Iris pigment epithelial cell (primary cell): ENCODE measurements around the gene KRTAP21-3.
"Not testable (repeated sequence)": the region's sequence is repeated elsewhere in the genome, so short reads cannot be mapped to it uniquely, and the experiment has no call there.

Experiments
- DNase-seq: peaks from one replicate; pipeline ENCODE4 v3.0.0-alpha.2; 2011; ENCODE audit warnings: low read depth

The KRTAP21-3 gene, protein sequence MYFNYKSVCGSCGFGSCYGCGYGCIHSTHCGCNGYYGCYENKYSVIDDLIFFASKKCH

DNA sequence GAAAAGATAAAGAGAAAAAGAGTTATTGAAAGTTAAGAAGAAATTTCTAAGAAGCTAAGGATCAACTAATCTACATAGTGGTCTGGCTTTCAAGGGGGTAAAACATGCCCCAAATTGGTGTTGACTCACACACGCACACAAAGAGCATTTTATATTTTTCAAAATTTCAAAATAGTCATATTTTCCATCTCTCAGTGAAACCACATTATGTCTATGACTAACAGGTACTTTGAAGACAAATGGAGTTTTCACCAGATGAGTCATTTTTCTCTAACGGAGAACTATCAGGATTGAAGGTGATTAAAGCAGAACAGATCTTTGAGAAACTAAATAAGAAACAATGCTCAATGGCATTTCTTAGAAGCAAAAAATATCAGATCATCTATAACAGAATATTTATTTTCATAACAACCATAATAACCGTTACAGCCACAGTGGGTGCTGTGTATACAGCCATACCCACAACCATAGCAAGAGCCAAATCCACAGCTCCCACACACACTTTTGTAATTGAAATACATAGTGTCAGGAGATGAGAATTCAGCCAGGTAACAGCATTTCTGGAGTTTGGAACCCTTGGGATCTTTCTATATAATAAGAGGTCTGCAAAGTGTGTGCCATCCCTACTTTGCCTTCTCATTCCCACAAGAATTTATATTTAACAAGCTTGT is at the start of gene KRTAP21-3:
Gene KRTAP21-3 (minus strand): TSS at position 539 of the 671 bp plus-strand sequence. CDS start 18 bp downstream, at position 521.
- peak; percentile 31 for DNase-seq

DNA sequence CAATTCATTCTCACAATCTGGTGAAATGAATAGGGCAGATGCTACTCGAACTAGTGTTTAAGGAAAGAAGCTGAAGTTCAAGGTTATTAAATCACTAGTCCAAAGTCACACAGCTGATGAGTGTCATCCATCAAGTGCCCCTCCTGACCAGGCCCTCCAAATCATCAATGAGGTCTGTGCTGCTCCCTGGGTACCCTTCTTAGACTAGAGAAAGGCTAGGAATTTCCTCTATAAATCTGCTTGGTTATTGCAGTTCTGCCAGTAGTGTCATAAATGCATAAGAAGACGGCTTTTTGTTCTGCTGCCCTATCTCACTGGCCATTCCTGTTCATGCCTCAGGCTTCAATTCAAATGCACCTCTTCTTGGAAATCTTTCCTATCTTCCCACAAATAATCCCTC is 42.2 kb upstream of the KRTAP21-3 start:
- no peak for DNase-seq

DNA sequence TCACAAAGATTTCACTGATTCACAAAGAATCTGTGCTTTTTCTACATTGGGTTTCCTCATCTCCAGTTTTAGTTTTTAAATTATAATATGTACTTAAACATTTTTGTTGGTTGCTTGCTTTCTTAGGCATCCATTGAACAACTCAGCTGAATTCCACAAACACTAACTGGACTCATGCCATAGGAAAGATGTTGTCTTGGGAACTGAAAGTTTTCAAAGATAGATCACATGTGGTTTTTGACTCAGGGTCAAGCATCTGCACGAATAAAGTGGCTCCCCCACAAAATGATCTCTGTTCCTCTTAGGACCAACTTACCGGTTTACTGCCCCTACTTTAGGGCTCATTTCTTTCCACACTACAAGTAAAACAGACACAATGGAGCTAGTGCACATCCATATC is 39.7 kb upstream of the KRTAP21-3 start:
- DNase-seq = no peak

DNA sequence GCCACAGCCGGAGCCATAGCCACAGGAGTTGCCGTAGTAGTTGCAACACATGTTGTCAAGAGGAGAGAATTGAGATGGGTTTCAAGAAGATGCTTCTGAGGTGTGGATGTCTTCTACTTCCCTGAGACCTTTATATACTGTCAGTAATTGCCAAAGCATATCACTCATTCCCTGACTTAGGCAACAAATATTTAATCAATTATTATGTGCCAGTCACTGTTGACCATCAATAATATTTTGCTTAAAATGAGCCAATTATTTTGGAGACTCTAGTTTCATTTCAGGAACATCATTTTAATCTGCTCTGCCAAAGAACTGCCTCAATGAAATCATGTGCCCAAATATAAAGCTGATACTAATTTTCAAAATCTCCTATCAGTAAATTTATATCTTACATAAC is 36.8 kb upstream of the KRTAP21-3 start, which contains the start of gene KRTAP21-1:
Gene KRTAP21-1 (minus strand): TSS at position 101 of the 400 bp plus-strand sequence. CDS start 50 bp downstream, at position 51.
- not testable (repeated sequence) for DNase-seq

DNA sequence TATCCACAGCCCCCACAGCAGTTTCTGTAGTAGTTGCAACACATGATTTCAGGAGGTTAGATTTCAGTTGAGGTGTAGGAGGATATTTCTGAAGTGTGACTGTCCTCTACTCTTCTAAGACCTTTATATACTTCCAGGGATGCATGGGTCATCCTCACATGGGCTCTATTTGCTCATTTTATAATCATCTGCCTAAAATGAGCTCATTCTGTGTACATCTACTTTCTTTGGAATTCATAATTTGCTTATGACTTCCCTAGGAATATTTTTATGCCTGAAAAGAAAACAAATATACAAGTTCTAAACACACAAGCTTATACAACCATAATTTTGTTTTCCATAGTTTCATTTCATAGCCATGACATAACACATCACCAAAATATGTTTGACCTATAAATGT is 28.6 kb upstream of the KRTAP21-3 start, which contains the start of gene KRTAP21-2:
Gene KRTAP21-2 (minus strand): TSS at position 101 of the 400 bp plus-strand sequence. CDS start 57 bp downstream, at position 44.
- DNase-seq = no peak

DNA sequence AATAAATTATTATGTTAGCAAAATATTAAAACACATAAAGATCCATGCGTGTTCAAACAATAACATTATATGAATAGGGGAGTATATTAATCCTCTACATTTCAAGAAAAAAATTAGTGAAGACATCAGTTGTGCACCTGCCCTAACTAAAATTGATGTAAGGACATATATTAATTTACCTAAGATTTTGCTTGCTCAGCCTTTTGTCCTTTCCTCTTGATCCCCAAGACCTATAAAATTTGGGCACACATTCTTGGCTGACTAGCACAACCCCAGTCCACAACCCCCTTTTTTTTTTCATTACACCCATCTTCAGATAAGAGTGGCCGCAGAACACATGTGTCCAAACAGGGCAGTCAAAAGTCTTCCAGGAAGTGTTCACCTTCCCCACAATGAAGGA is 21.9 kb upstream of the KRTAP21-3 start:
- no peak for DNase-seq

DNA sequence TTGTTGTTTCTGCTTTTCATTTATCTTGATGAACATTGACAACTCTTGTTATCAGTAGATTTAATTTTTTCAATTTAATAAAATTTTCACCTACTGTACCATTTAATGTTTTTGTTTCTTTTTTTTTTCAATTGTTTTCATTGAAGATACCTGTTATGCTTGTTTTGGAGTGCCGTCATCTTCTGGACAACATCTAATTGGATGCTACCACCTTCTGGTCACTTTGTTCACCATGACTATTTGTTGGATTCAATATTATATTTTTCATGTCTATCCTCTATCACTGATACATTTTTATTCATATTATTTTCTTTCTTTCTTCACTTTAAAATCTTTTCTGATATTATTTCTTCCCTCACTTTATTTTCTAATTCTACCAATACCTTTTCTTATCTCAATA is 14.4 kb upstream of the KRTAP21-3 start:
- no peak for DNase-seq

DNA sequence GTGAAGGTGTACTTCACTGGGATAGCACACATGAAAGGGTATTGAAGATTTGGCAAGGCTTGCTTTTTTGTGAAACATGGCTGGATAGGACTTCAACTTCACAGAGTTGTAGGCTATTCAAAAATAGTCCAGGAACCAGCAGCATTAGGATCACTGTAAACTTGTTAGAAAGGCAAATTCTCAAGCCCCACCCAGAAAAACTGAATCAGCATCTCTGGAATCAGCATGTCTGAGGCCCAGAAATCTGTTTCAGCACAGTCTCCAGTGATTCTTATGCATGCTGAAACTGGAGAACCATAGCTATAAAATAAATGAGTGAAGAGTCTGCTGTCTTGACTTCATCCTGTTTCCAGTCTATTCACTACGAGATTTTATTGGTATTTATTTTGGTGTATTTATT is 8.1 kb upstream of the KRTAP21-3 start:
- DNase-seq = no peak

DNA sequence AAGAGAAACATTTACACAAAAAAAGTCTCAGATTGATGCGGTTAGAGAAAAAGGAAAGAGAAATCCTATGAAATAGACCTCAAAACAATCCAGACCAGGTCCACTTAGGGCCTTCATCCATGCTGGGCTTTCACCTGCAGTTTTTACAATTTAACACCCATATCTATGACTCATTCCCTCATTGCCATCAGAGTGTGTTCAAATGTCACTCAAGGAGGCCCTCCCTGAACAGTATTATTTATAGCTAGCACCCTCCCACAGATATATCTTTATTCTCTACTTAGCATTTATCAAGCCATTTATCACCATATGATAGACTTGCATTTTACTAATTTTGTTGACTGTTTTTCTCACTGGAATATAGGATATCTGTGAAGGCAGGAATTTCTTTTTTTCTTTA is 824 bp upstream of the KRTAP21-3 start:
- DNase-seq = no peak

DNA sequence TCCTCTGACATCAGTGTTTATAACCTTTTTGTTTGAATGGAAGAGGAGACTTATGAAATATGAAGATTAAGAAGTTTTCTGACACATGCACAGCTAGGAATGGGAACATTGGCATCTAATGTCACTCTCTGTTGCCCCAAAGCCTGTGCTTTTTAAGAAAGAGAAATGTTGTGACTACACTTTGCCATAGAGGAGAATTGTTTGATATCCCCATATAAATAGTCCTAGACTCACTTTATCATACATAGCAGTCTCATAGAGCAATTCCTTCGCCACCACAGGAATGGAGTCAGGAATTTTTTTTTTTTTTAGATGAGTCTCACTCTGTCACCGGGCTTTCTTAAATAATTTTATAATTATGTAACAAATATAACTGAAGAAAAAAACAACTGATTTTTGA is 1.5 kb downstream of the KRTAP21-3 start:
- peak; percentile 0 for DNase-seq

DNA sequence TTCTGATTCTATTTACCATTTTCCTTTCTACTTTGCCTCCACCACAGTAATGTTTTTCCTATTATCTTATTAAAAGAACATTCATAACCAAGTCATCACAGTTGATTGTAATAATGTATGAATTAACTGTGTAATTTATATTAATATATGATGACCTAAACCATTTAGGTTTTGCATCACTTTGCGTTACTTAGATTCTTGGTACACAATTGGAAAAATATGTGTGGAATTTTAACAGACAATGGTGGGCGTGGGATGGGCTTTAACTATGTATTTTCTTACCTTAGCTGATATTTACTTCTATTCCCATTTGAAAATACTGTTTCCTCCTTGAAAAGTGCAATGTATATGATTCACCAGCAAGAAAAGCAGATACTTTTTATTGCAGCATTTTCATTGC is 3.6 kb downstream of the KRTAP21-3 start:
- no peak for DNase-seq

DNA sequence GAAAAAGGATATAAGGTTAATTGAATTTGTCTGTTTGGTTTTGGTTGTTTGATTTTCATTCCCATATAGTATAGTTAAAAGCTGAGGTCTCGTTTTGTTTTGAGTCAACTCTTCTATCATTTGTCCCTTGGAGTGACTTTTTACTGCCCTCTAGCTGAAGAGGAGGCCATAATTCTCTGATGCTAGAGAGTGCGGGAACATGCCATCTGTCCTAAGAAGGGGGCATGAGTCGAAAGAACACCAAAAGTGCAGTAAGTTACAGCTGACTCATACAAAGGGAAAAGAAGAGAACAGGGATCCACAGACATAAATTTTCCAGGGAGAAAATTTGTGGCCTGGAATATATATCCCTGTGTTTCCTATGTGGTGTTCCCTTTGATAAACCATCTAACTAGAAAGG is 4.1 kb downstream of the KRTAP21-3 start:
- no peak for DNase-seq

DNA sequence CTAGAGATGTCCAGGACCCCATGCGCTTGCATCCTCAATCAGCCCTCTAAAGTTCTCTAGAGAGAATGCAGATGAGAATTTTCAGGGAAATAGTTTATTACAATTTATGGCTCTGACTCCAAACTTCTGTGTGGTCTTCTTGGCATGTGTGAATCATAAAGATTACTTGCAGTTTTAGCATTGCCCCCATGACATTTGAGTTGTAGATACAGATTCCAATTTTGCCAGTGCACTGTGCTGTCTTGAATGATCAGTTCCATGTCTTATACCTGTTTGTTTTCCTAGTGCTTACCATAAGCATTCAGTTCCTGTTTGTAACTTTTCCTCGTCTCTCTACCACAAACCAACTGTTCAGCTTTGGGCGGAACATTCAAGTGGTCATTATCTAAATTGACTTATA is 4.8 kb downstream of the KRTAP21-3 start:
- no peak for DNase-seq

DNA sequence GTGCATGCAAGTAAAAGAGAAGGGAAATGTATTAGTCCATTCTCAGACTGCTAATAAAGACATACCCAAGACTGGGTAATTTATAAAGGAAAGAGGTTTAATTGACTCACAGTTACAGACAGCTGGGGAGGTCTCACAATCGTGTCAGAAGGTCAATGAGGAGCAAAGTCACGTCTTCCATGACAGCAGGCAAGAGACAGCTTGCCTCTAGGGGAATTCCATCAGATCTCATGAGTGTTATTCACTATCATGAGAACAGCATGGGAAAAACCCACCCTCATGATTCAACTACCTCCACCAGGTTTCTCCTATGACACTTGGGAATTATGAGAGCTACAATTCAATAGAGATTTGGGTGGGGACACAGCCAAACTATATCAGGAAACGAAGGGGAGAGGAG is 8.1 kb downstream of the KRTAP21-3 start:
- DNase-seq = no peak

DNA sequence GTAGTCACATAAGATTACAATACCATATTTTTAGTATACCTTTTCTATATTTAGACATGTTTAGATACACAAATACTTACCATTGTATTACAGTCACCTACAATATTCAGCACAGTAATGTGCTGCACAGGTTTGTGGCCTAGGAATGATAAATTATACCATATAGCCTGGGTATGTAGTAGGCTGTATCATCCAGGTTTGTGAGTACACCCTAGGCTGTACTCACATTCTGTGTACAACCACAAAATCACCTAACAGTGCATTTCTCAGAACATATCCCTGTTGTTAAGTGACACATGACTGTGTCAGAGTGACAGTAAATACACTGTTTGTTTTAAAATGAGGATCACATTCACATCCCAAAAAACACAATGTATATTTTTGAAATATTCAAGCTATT is 11.2 kb downstream of the KRTAP21-3 start:
- no peak for DNase-seq

DNA sequence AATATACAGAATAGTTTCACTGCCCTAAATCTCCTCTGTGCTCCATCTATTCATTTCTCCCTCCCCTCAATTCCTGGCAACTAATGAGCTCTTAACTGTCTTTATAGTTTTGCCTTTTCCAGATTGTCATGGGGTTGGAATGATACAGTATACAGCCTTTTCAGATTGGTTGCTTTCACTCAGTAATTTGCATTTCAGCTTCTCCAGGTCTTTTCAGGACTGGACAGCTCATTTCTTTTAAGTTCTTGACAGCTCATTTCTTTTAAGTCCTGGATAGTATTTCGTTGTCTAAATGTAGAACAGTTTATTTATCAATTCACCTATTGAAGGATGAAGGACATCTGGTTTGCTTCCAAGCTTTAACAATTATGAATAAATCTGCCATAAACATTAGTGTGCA is 22.6 kb downstream of the KRTAP21-3 start:
- no peak for DNase-seq

DNA sequence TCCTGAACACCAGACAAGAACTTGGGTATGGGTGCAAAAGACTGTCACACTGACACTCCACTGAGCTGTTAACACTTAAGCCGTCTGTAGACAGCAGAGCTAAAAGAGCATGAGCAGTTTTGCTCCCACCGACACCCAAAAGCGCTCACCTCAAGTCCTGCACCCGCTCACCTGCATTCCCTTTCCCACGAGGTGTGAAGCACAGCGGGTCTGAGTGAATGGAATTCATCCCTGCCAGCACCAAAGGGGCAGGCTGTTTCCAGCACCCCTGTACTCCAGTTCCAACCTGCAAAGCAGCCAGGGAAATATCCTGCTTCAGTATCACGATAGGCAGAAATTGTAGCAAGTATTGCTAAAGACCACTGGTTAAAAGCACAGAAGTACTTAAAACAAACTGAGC is 28.8 kb downstream of the KRTAP21-3 start:
- no peak for DNase-seq

DNA sequence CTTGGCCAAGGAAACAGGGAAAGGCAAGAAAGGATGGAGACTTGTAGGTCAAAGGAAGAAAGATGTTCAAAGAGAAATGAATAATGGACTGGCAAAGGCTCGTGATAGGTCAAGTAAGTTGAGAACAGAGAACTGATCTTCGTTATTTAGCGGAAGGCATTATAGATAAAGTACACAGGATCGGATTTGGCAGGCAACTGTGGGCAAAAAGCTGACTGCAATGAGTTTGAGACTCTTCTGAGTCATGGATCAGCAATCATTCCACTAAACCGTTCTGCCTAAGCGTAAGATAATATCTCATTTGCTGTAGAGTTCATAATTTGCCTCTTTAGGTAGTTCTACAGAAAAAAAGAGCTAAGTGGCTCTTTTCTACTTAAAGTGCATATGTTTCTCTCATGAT is 34.1 kb downstream of the KRTAP21-3 start:
- DNase-seq = no peak

DNA sequence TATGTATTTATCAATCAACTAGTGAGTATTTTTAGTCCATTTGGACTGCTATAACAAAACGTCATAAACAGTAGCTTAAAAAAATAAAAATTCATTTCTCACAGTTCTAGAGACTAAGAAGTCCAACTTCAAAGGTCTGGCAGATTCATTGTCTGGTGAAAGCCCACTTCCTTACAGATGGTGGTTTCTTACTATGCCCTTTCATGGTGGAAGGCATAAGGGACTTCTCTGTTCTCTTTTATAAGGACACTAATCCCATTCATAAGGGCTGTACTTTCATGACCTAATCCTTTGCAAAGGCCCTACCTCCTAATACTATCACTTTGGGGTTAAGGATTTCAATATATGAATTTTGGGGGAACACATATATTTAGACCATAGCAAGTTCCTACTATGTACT is 38.0 kb downstream of the KRTAP21-3 start:
- no peak for DNase-seq

DNA sequence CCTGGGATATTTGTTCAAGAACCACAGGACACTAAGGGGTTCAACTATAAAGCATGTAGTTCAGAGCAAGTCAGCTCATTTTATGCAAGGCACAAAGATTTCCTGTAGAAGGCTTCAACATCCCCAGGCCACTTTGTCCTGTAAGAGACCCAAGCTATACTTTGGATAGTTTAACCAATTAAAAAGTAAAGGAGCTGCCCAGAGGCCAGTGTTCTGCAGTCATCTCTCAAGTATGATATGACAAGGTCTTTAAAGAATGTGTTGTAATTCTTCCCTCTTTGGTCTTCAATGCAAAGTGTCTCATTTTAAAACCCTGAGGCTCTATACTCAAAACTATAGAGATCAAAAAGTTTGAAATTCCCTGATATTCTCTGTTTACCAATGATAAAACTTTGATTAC is 41.8 kb downstream of the KRTAP21-3 start:
- no peak for DNase-seq

DNA sequence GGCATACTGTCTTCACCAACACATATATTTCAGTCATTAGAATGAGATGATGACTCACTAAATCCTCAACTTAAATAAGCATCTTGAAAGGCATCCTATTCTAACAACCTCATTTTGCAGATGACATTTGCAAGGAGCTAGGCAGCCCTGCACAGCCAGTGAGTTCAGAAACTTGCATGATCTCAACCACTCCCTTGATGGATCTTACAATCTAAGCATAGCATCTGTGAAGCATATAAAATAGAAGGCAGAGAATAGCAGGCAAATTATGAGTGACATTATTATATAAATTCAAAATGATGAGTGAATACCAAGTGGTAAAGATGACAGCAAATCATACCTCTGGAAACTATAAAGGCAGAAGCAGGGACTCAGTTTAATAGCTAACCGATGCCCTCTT is 44.3 kb downstream of the KRTAP21-3 start:
- DNase-seq = no peak

DNA sequence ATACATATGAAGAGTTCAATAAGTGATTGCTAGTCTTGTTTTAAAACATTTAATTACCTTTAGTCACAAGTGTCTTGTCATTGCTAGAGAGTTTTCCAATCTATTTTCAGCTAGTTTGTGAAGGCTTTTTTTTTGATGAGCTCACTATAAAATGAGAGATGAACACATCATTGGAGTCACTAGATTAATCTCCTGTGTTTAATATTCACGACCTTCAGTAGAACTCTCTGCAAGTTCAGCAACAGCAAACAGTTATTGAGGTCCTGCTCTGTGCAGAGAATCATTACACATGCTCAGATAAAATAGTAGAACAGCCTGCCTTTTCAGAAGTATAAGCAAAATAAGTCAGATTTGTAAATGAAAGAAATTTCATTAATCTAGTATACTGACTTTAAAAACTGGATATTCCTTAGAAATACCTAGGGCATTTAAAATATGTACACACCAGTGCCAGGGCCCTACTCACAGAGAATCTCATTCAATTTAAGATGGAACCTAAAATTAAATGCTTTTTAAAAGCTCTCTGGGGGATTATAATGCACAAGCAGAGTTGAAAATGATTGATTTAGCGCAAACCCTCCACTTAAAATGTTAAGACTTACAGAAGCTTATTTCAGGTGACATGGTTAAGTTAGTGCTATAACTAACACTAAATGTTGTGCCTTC is 45.5 kb downstream of the KRTAP21-3 start:
- DNase-seq = no peak

DNA sequence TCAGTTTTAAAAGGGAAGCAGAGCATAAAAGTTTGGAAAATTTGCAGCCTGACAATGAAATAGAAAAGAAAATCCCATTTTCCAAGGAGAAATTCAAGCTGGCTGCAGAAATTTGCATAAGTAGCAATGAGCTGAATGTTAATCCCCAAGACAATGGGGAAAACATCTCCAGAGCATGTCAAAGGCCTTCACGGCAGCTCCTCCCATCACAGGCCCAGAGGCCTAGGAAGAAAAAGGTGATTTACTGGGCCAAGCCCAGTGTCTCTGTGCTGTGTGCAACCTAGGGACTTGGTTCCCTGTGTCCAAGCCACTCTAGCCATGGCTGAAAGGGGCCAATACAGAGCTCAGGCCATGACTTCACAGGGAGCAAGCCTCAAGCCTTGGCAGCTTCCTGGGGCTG is 49.8 kb downstream of the KRTAP21-3 start:
- no peak for DNase-seq
